ENCODE data around the gene PSMB7.

PSMB7 gene

GRCh38 chr9:124365036-124365435, 50.2 kb downstream of the PSMB7 start:
- TF ChIP-seq CTCF (IDR thresholded peaks at IDR 0.05; ENCODE audit: low read depth, low read length, poor library complexity, severe bottlenecking), result no peak
- TF ChIP-seq EZH2phosphoT487 (IDR thresholded peaks at IDR 0.05; ENCODE audit: borderline replicate concordance, low read length), result no peak
- Histone ChIP-seq H3K4me1 (ENCODE audit: control insufficient read depth, low read length) (no peaks in the 10 kb centered on the region), H3K36me3 (ENCODE audit: control insufficient read depth, low read length) (no peaks in the 10 kb centered on the region), H3K4me3 (ENCODE audit: low read length) (no peak overlapping the region), H3K9me3 (ENCODE audit: control insufficient read depth, insufficient read depth, low read length) (no peaks in the 10 kb centered on the region), H4K20me1 (ENCODE audit: control insufficient read depth, insufficient read depth, low read depth, low read length) (peaks cover 6% of the 10 kb centered on the region; the same call in 1 of the 2 replicates), H3K9me2 (replicated peaks; ENCODE audit: control insufficient read depth, low read length) (no peaks in the 10 kb centered on the region), H3F3A (ENCODE audit: control insufficient read depth, insufficient read depth) (no peaks in the 10 kb centered on the region), H3K79me2 (ENCODE audit: control insufficient read depth, low read length) (peaks cover 47% of the 10 kb centered on the region), H3K27ac (ENCODE audit: low read depth, low read length) (no peak overlapping the region), H3K27me3 (ENCODE audit: control insufficient read depth, low read length) (no peaks in the 10 kb centered on the region), H3K4me2 (ENCODE audit: low read length) (no peak overlapping the region)

- Histone ChIP-seq H3K4me2 (ENCODE audit: low read length) (no peak overlapping the region), H3K4me3 (ENCODE audit: low read length) (no peak overlapping the region), H3F3A (ENCODE audit: control insufficient read depth, insufficient read depth) (no peaks in the 10 kb centered on the region), H3K36me3 (ENCODE audit: control insufficient read depth, low read length) (no peaks in the 10 kb centered on the region), H3K79me2 (ENCODE audit: control insufficient read depth, low read length) (peaks cover 47% of the 10 kb centered on the region), H3K27me3 (ENCODE audit: control insufficient read depth, low read length) (no peaks in the 10 kb centered on the region), H4K20me1 (ENCODE audit: control insufficient read depth, insufficient read depth, low read depth, low read length) (peaks cover under 1% of the 10 kb centered on the region; the same call in 1 of the 2 replicates), H3K4me1 (ENCODE audit: control insufficient read depth, low read length) (no peaks in the 10 kb centered on the region), H3K27ac (ENCODE audit: low read depth, low read length) (no peak overlapping the region), H3K9me3 (ENCODE audit: control insufficient read depth, insufficient read depth, low read length) (no peaks in the 10 kb centered on the region), H3K9me2 (replicated peaks; ENCODE audit: control insufficient read depth, low read length) (no peaks in the 10 kb centered on the region)
- no peak for TF ChIP-seq CTCF (IDR thresholded peaks at IDR 0.05; ENCODE audit: low read depth, low read length, poor library complexity, severe bottlenecking)
- TF ChIP-seq EZH2phosphoT487 (IDR thresholded peaks at IDR 0.05; ENCODE audit: borderline replicate concordance, low read length), result no peak
Measured at GRCh38 chr9:124364141-124364540, 51.1 kb downstream of the PSMB7 start.

- H3K36me3 ChIP-seq (ENCODE audit: control insufficient read depth, low read length), result no peaks in the 10 kb centered on the region
- no peaks in the 10 kb centered on the region for H3K4me1 ChIP-seq (ENCODE audit: control insufficient read depth, low read length)
- no peak overlapping the region for H3K4me3 ChIP-seq (ENCODE audit: low read length)
- no peak overlapping the region for H3K4me2 ChIP-seq (ENCODE audit: low read length)
- TF ChIP-seq EZH2phosphoT487 (IDR thresholded peaks at IDR 0.05; ENCODE audit: borderline replicate concordance, low read length), result no peak
- no peak for TF ChIP-seq CTCF (IDR thresholded peaks at IDR 0.05; ENCODE audit: low read depth, low read length, poor library complexity, severe bottlenecking)
- H3K27ac ChIP-seq (ENCODE audit: low read depth, low read length), result no peak overlapping the region
- H3K9me2 ChIP-seq (replicated peaks; ENCODE audit: control insufficient read depth, low read length), result no peaks in the 10 kb centered on the region
- peaks cover 47% of the 10 kb centered on the region for H3K79me2 ChIP-seq (ENCODE audit: control insufficient read depth, low read length)
- H3K9me3 ChIP-seq (ENCODE audit: control insufficient read depth, insufficient read depth, low read length), result no peaks in the 10 kb centered on the region
- H3F3A ChIP-seq (ENCODE audit: control insufficient read depth, insufficient read depth), result no peaks in the 10 kb centered on the region
- no peaks in the 10 kb centered on the region for H3K27me3 ChIP-seq (ENCODE audit: control insufficient read depth, low read length)
- no peaks in the 10 kb centered on the region; the same call in 1 of the 2 replicates for H4K20me1 ChIP-seq (ENCODE audit: control insufficient read depth, insufficient read depth, low read depth, low read length)
Measured at GRCh38 chr9:124363326-124364096, 51.7 kb downstream of the PSMB7 start.

All from DOHH2 (cell line).